DND-41 (cell line): ENCODE results near the gene CHRDL2.
"Not testable (repeated sequence)": the region's sequence is repeated elsewhere in the genome, so short reads cannot be mapped to it uniquely, and the experiment has no call there.

ENCODE experiments used
- ATAC-seq: fragments of 200-7000 bp; cut with Tn5 transposase; 3 replicates; pipeline ENCODE4 v1.9.1; 2021; ENCODE audit warnings: low read depth; ENCODE audit not compliant: insufficient read depth
- DNase-seq: peaks from one replicate; pipeline ENCODE4 v3.0.0-alpha.2; 2020
- H2AFZ ChIP-seq: 2 replicates; pipeline ENCODE4 v1.6.0; 2012; ENCODE audit warnings: low read depth, low read length
- H3K27ac ChIP-seq: 2 replicates; pipeline ENCODE4 v1.5.1; 2012; ENCODE audit warnings: low read length, inconsistent platforms
- H3K27me3 ChIP-seq: fragments of 200-600 bp; sonication (generic); 2 replicates; pipeline ENCODE4 v1.6.0; 2012; ENCODE audit warnings: low read length, mild to moderate bottlenecking, inconsistent platforms; ENCODE audit not compliant: insufficient read depth, poor library complexity
- H3K36me3 ChIP-seq: 2 replicates; pipeline ENCODE4 v1.5.1; 2012; ENCODE audit warnings: low read length, inconsistent platforms; ENCODE audit not compliant: insufficient read depth
- H3K4me1 ChIP-seq: 2 replicates; pipeline ENCODE4 v1.5.1; 2012; ENCODE audit warnings: mild to moderate bottlenecking, low read length; ENCODE audit not compliant: insufficient read depth
- H3K4me2 ChIP-seq: 2 replicates; pipeline ENCODE4 v1.6.0; 2012; ENCODE audit warnings: mild to moderate bottlenecking, moderate library complexity, low read length, inconsistent platforms; ENCODE audit not compliant: insufficient read depth
- H3K4me3 ChIP-seq, 2 experiments: fragments of 200-600 bp in 1 of 2; shearing (Covaris generic) in 1 of 2; 2 replicates each; pipeline ENCODE4 v1.5.1; 2012 to 2016; ENCODE audit warnings: inconsistent platforms in 2 of 2, low read length in 2 of 2, mild to moderate bottlenecking in 2 of 2, low read depth in 1 of 2, moderate library complexity in 1 of 2
- H3K79me2 ChIP-seq: 2 replicates; pipeline ENCODE4 v1.6.0; 2012; ENCODE audit warnings: low read length, inconsistent platforms; ENCODE audit not compliant: insufficient read depth
- H3K9ac ChIP-seq: 2 replicates; pipeline ENCODE4 v1.6.0; 2012; ENCODE audit warnings: low read depth, mild to moderate bottlenecking, inconsistent platforms, low read length, moderate library complexity
- H3K9me3 ChIP-seq: 2 replicates; pipeline ENCODE4 v1.5.1; 2012; ENCODE audit warnings: low read length, moderate library complexity, mild to moderate bottlenecking, inconsistent platforms; ENCODE audit not compliant: insufficient read depth, severe bottlenecking
- H4K20me1 ChIP-seq: 2 replicates; pipeline ENCODE4 v1.6.0; 2012; ENCODE audit warnings: low read length; ENCODE audit not compliant: insufficient read depth
- CTCF ChIP-seq: IDR thresholded peaks from 2 replicates; pipeline ENCODE4 v1.5.1; 2012; ENCODE audit warnings: borderline replicate concordance, low read length, moderate library complexity, mild to moderate bottlenecking; ENCODE audit not compliant: poor library complexity, severe bottlenecking; ENCODE audit errors: extremely low read depth
- EZH2 ChIP-seq: IDR thresholded peaks from 3 replicates; pipeline ENCODE4 v1.6.1; 2012; ENCODE audit warnings: borderline replicate concordance, low read depth, mild to moderate bottlenecking, moderate library complexity, low read length, inconsistent platforms; ENCODE audit not compliant: severe bottlenecking

CHRDL2 gene

GRCh38 chr11:74663315-74663714 lies 67.9 kb downstream of the CHRDL2 start:
- Histone ChIP-seq H3K4me1 (no peaks in the 10 kb centered on the region), H3K4me3 (no peak overlapping the region), H3K9me3 (no peaks in the 10 kb centered on the region), H3K9ac (no peak overlapping the region), H3K36me3 (peaks cover 16% of the 10 kb centered on the region; the same call in 1 of the 2 replicates), H3K27me3 (no peaks in the 10 kb centered on the region), H3K27ac (no peak overlapping the region), H3K4me2 (no peak overlapping the region), H2AFZ (no peak overlapping the region), H3K79me2 (no peaks in the 10 kb centered on the region), H4K20me1 (no peaks in the 10 kb centered on the region)
- ATAC-seq = no peak
- DNase-seq = no peak
- TF ChIP-seq EZH2 = no peak
- TF ChIP-seq CTCF = no peak

GRCh38 chr11:74662487-74663103 lies 68.6 kb downstream of the CHRDL2 start:
- Histone ChIP-seq H3K4me1 (no peaks in the 10 kb centered on the region), H4K20me1 (no peaks in the 10 kb centered on the region), H3K27me3 (no peaks in the 10 kb centered on the region), H3K9ac (no peak overlapping the region), H3K4me3 (no peak overlapping the region), H3K79me2 (no peaks in the 10 kb centered on the region), H2AFZ (no peak overlapping the region), H3K9me3 (no peaks in the 10 kb centered on the region), H3K27ac (no peak overlapping the region), H3K36me3 (peaks cover 16% of the 10 kb centered on the region; the same call in 1 of the 2 replicates), H3K4me2 (no peak overlapping the region)
- ATAC-seq (no peak), DNase-seq (no peak)
- no peak for TF ChIP-seq EZH2
- TF ChIP-seq CTCF = no peak

DNA sequence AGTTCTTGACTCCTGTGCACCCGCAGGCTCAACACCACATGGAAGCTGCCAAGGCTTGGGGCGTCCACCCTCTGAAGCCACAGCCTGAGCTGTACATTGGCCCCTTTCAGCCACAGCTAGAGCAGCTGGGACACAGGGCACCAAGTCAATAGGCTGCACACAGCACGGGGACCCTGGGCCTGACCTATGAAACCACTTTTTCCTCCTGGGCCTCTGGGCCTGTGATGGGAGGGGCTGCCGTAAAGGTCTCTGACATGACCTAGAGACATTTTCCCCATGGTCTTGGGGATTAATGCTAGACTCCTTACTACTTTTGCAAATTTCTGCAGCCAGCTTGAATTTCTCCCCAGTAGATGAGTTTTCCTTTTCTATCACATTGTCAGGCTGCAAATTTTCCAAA lies 72.1 kb downstream of the CHRDL2 start:
- not testable (repeated sequence) for H2AFZ ChIP-seq, H4K20me1 ChIP-seq, H3K79me2 ChIP-seq, H3K9ac ChIP-seq, DNase-seq, H3K4me1 ChIP-seq, H3K4me2 ChIP-seq, H3K27me3 ChIP-seq, ATAC-seq, H3K4me3 ChIP-seq, H3K9me3 ChIP-seq, H3K27ac ChIP-seq
- peaks cover 16% of the 10 kb centered on the region; the same call in 1 of the 2 replicates for H3K36me3 ChIP-seq

- H3K9ac ChIP-seq = no peak overlapping the region
- ATAC-seq = no peak
- TF ChIP-seq EZH2 (no peak), CTCF (no peak)
- H3K27ac ChIP-seq = no peak overlapping the region
- H3K4me3 ChIP-seq = no peak overlapping the region
- no peak for DNase-seq
- H3K27me3 ChIP-seq = no peaks in the 10 kb centered on the region
- no peaks in the 10 kb centered on the region for H3K79me2 ChIP-seq
- no peak overlapping the region for H2AFZ ChIP-seq
- no peaks in the 10 kb centered on the region for H3K4me1 ChIP-seq
- H3K9me3 ChIP-seq = no peaks in the 10 kb centered on the region
- H4K20me1 ChIP-seq = no peaks in the 10 kb centered on the region
- no peak overlapping the region for H3K4me2 ChIP-seq
- peaks cover 17% of the 10 kb centered on the region; the same call in 1 of the 2 replicates for H3K36me3 ChIP-seq
Observed at GRCh38 chr11:74654976-74655375, 76.2 kb downstream of the CHRDL2 start.
